ENCODE results near the gene ELL.

DNA sequence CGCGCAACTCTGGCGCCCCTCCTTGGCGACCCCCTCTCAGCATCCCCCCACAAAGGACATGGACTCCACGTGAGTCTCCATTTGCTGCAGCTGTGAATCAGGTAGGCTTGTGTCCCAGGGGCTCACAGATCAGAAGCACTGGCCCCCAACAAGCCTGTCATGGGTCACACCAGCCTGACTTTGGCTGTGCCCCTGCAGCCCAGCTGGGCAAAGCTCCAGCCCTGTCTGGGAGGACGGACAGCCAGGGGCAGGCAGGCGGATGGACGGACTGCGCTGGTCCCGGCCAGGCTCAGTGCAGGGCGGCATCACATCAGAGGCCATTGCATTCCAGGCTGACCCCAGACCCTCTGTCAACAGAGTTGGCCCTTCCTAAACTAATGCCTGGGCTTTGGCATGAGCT, 55.5 kb downstream of the ELL start:
- TF ChIP-seq, protein P1, sequence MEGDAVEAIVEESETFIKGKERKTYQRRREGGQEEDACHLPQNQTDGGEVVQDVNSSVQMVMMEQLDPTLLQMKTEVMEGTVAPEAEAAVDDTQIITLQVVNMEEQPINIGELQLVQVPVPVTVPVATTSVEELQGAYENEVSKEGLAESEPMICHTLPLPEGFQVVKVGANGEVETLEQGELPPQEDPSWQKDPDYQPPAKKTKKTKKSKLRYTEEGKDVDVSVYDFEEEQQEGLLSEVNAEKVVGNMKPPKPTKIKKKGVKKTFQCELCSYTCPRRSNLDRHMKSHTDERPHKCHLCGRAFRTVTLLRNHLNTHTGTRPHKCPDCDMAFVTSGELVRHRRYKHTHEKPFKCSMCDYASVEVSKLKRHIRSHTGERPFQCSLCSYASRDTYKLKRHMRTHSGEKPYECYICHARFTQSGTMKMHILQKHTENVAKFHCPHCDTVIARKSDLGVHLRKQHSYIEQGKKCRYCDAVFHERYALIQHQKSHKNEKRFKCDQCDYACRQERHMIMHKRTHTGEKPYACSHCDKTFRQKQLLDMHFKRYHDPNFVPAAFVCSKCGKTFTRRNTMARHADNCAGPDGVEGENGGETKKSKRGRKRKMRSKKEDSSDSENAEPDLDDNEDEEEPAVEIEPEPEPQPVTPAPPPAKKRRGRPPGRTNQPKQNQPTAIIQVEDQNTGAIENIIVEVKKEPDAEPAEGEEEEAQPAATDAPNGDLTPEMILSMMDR (IDR thresholded peaks at IDR 0.05) = no peak
- no peak for TF ChIP-seq POLR2A (IDR thresholded peaks at IDR 0.05)

Data from ovary (tissue), 3 donors.